IPS-11a (cell line): ENCODE data around the gene HAUS5.
A peak's percentile ranks its signal among the peaks of the same experiment; 100 is the strongest.
"Not testable (repeated sequence)": the region's sequence is repeated elsewhere in the genome, so short reads cannot be mapped to it uniquely, and the experiment has no call there.

Source experiments
- H3K4me3 ChIP-seq: one replicate; pipeline ENCODE4 v1.5.1; 2013; ENCODE audit warnings: low read depth, low read length, control low read depth

Gene HAUS5

DNA sequence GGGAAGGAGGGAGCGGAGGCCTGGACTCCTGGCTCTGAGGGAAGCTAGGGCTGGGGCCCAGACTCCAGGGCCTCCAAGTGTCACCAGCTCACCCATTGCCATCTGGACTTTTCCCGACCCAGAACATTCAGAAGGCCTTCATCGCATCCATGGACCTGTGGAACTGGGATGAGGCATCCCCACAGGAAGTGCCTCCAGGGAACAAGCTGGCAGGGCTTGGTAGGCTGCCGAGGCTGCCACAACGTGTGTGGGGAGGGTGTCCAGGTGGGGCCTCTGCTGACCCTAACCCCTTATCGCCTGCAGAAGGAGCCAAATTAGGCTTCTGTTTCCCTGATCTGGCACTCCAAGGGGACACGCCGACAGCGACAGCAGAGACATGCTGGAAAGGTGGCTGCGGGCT, 29.8 kb downstream of the HAUS5 start:
- H3K4me3 ChIP-seq: no peak overlapping the region

DNA sequence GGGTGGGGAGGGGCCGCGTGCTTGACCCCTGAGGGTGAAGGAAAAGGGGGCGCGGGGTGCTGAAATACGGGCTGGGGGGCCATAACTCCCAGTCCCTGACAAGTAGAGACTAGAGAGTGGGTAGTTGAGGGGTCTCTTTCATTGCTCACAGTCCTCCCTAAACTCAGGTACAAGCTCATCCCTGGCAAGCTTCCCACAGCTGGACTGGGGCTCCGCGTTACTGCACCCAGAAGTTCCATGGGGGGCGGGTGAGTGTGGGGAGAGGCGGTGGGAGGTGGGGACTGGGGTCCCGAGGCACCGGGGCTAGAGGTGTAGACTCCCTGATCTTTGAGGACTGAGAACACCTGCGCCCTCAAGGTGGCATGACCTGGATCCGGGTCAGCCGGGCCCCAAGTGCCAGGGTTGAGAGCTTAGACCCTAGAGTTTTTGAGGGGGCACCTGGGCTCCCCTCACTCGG, 30.3 kb downstream of the HAUS5 start:
- H3K4me3 ChIP-seq: peak overlapping the region; percentile 47

DNA sequence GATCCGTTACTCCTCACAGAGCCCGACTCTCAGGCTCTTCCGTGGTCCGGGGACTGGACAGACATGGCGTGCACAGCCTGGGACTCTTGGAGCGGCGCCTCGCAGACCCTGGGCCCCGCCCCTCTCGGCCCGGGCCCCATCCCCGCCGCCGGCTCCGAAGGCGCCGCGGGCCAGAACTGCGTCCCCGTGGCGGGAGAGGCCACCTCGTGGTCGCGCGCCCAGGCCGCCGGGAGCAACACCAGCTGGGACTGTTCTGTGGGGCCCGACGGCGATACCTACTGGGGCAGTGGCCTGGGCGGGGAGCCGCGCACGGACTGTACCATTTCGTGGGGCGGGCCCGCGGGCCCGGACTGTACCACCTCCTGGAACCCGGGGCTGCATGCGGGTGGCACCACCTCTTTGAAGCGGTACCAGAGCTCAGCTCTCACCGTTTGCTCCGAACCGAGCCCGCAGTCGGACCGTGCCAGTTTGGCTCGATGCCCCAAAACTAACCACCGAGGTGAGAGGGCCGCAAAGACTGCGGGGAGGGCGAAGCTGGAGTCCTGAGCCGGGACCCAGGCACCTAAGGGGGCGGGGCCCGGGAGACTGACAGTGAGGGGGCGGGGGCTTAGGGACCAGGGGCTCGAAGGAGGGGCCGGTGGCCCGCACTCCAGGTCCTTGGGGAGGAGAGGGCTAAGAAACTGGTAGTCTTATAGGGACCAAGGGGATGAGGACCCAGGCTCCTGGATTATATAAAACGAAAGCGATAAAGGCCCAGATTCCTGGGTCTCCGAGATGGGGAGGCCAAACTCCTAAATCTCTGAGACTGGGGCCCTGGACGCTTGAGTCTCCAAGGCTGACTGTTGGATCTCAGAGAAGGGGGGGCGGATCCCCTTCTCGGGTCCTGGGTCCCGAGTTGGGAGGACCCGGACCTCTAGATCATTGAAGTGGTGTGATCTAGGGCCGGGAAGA, 31.0 kb downstream of the HAUS5 start:
- peak overlapping the region; percentile 47 for H3K4me3 ChIP-seq

DNA sequence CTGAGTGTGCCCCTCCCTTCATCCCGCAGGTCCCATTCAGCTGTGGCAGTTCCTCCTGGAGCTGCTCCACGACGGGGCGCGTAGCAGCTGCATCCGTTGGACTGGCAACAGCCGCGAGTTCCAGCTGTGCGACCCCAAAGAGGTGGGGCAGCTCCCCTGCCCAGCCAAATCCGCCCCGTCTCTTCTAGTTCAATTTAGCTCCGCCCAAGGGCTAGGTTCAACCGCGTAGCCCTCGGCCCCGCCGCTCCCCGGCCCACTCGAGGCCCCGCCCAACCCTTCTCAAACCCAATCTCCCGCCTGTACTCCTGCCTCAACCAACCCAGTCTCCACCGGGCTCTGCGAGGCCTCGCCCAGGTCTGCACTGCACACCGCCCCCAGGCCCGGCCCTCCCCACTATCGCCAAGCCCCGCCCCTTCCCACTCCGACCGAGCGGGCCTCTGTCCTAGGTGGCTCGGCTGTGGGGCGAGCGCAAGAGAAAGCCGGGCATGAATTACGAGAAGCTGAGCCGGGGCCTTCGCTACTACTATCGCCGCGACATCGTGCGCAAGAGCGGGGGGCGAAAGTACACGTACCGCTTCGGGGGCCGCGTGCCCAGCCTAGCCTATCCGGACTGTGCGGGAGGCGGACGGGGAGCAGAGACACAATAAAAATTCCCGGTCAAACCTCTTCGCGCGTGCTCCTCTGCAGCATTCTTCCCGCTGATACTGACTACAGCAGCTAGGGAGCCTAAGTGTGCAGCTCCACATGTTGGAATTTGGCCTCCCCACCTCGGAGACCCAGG, 31.9 kb downstream of the HAUS5 start:
- H3K4me3 ChIP-seq: peak overlapping the region; percentile 30

DNA sequence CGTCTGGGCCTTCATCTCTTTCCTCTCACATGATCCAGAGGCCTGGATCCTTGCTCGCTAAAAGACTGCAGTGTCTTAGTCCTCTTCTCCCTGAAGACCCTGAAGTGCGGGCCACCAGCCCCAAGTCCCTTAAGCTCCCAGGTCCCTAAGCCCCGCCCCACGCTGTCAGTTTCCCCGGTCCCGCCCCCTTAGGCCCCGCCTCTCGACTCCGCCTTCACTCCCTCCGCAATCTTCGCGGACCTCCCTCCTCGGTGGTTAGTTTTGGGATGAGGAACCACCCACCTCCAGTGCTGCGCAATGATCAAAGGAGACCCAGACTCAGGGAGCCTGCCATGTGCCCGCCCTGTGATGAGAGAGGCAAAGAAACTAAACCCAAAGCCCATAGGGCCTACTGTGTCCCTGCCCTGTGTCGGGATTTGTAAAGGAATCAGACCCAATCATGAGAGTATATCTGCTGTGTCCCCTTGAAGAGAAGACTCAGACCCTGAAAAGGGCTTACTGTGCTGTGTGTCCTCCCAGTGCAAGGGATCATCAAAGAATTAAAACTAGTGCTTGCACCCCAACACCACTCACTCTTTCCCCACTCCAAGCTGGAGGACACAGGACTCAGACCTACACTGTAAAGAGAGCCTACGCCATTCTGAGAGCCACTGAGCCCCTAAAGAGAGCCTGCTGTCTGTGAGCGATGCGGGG, 32.6 kb downstream of the HAUS5 start:
- peak overlapping the region; percentile 30 for H3K4me3 ChIP-seq

DNA sequence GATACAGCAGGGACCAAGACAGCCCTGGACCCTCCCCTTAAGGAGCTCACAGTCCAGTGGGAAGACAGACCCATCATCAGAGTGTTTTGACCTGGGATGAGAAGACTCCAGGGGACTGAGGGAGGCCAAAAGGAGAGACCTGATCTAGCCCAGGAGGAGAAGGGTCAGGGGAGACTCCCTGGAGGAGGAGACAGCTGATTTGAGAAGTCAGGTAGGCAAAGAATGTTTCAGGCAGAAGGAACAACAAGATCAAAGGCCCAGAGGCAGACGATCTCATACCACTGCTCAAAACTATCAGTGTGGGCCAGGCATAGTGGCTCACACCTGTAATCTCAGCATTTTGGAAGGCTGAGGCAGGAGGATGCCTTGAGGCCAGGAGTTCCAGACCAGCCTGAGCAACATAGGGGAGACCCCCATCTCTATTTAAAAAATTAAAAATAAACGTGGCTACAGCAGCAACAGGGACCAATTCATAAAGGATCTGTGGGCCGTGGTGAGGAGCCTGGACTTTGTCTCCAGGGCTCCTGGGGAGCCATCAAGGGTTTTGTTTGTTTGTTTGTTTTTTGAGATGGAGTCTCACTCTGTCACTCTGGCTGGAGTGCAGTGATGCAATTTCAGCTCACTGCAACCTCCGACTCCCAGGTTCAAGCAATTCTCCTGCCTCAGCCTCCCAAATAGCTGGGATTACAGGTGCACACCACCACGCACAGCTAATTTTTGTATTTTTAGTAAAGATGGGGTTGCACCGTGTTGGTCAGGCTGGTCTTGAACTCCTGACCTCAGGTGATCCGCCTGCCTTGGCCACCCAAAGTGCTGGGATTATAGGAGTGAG, 33.4 kb downstream of the HAUS5 start:
- H3K4me3 ChIP-seq: no peak overlapping the region

DNA sequence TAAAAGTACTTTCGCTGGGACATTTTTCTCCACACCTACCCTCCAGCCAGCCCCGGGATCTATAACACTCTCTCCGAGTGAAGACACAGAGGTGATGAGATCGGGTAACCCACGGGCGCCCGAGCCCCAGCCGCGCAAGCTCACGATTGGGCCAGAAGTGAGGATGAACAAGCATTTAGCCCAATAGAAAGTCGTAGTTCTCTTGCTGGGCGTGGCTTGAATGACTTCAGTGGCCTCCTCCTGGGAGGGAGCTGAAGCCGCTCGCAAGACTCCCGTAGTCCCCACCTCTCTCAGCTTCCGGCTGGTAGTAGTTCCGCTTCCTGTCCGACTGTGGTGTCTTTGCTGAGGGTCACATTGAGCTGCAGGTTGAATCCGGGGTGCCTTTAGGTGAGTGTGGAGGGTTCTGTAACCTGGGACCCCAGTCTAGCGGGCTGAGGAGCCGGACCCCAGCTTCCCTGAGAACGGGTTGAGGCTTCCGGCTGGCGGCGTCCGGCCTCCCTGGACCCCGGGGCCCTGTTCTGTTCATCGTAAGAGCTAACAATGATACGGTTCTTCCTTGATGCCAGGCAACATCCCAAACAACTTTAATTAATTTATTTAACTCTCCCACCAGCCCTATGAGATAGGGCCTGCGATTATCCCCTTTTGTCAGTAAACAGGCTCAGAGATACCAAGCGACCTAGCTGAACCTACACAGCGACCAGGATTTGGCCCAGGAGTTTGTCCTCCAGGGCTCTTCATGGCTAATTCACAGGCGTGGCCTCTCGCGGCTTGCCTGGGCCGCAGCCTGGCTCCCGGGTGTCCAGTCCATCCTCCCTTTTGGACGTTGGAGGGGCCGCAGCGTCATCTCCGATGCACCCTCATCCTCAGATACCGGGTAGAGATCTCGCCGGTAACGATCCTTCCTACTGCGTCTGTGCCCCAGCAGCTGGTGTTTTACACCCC, 35.8 kb downstream of the HAUS5 start, which contains the start of gene COX6B1:
TSS of gene COX6B1 (plus strand) at position 307 of the 945 bp plus-strand sequence. CDS start 2,921 bp downstream, outside the sequence.
- peak within 1 kb of the TSS; percentile 90 for H3K4me3 ChIP-seq

DNA sequence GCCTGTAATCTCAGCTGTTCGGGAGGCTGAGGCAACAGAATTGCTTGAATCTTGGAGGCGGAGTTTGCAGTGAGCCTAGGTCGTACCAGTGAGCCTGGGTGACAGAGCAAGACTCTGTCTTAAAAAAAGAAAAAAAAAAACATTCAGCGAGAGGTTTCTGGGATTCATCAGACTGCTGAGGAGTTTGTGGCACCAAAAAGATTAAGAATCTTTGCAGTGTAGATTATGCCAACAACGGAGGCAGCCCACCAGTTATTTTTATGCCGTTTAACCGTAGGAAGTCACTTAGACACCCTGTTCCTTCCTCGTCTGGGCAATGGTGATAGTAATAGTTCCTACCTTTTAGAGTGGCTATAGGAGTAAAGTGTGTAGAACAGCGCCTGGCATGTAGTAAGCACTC, 38.0 kb downstream of the HAUS5 start:
- no peak overlapping the region for H3K4me3 ChIP-seq

DNA sequence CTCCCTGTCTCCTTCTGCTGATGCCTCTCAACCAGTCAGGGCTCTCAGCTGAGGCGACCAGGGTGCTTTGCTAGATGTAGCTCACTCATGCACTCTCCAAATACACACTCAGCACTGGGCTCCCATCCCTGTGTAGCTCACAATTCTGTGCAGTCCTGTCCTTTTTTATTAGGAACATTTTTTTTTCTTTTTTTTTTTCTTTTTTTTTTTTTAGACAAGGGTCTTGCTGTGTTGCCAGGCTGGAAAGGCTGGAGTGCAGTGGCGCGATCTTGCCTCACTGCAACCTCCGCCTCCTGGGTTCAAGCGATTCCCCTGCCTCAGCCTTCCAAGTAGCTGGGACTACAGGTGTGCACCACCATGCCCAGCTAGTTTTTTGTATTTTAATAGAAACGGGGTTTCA, 42.3 kb downstream of the HAUS5 start:
- not testable (repeated sequence) for H3K4me3 ChIP-seq

DNA sequence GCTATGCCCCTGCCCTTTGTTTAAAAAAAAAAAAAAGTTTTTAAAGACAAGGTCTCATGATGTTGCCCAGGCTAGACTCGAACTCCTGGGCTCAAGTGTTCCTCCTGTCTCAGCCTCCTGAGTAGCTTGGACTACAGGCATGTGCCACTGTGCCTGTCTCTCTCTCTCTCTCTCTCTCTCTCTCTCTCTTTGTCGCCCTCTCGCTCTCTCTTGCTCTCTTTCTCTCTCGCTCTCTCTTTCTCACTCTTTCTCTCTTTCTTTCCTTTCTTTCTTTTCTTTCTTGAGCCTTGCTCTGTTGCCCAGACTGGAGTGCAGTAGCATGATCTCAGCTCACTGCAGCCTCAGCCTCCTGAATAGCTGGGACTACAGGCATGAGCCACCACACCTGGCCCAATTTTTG, 43.1 kb downstream of the HAUS5 start:
- no peak overlapping the region for H3K4me3 ChIP-seq

DNA sequence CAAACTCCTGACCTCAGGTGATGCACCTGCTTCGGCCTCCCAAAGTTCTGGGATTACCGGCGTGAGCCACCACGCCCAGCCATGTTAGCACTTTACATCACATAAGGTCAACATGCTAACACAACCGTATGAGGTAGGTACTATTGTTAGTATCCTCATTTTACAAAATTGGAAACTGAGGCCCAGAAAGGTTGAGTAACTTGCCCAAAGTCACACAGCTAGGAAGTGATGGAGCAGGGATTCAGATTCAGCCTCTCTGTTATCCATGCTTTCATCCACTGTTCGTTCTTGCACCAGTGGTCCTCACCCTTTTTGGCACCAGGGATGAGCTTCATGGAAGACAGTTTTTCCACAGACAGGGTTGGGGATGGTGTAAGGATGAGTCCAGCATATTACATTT, 44.2 kb downstream of the HAUS5 start:
- H3K4me3 ChIP-seq: no peak overlapping the region

DNA sequence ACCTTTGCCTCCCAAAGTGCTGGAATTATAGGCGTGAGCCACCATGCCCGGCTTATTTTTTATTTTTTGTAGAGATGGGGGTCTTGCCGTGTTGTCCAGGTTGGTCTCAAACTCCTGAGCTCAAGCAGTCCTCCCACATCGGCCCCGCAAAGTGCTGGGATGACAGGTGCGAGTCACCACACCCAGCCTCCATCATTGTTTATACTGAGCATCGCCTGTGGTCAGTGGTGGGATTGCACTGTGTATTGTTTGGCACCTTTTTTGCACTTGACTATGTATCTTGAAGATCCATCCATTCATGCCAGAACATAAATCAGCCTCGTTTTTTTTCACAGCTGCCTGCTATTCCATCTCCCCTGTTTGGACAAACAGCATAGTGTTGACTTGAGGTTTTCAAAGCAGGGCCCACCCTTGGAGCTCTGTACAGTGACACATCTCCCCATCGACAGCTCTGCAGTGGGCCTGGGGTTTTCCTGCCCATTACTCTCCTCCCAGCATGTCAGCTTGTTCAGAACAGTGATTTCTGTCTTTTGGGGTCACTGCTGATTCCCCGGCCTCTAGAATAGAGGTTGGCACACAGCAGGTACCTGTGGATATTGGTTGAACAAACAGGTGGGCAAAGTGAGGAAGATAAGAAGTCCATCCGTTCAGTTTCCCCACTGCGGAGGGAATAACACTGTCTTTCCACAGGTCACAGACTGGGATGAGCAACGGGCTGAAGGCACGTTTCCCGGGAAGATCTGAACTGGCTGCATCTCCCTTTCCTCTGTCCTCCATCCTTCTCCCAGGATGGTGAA, 45.6 kb downstream of the HAUS5 start:
- no peak overlapping the region for H3K4me3 ChIP-seq

DNA sequence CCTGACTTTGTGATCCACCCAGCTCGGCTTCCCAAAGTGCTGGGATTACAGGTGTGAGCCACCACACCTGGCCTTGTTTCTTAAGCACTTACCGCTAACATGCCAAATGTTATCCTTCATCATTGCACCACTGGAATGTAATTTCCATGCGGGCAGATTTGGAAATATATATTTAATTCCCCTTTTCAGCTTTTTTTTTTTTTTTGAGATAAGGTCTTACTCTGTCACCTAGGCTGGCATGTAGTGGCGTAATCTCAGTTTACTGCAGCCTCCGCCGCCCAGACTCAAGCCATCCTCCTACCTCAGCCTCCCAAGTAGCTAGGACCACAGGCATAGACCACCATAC, 49.4 kb downstream of the HAUS5 start:
- H3K4me3 ChIP-seq: no peak overlapping the region

DNA sequence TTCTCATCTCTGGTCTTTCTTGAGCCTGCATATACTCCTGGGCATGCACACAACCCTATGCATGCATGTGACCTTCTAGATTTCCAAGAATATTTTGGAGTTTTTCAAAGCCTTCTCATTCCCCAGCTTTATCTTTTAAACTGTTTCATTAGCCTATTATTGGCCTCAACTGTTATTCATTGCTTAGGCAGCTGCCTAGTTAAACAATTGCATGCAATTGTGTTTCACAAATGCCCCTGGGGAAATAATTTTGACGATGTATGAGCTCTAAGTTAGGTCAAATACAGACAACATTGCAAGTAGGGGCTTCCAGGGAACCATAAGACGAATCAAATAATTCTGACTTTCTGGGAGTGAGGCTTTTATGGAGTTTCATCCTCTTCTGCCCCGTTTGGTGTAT, 51.4 kb downstream of the HAUS5 start:
- H3K4me3 ChIP-seq: no peak overlapping the region

DNA sequence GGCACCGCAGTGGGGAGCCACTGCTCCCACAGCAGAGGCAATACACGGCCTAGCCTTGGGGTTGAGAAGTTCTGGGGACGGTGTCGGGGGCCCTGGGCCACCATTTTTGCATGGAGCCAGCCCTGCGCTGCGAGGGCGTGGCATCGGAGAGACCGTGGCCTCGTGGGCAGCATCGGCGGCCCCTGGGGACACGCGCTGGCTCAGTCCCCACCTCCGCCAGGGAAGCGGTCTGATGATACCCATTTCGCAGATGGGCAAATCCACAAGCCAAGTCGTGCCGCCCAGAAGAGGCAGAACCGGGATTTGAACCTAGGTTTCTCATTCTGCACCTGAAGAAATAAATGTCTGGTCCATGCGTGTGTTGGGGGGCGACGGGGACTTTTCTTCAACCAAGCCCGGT, 52.6 kb downstream of the HAUS5 start:
- no peak overlapping the region for H3K4me3 ChIP-seq

DNA sequence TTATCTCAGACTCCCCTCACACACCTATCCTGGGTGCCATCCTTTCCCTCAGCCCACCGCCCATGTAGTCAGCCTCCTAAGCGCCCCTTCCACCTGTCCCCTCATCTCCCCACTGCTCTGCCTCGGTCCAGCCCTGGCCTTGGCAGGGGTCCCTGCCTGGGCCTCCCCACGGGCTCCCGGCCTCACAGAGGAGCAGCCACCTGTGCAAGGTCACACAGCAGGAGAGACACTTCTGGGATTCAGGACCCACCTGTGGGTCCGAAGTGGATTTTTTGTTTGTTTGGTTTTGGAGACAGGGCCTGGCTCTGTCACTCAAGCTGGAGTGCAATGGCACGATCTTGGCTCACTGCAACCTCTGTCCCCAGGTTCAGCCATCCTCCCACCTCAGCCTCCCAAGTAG, 53.1 kb downstream of the HAUS5 start:
- no peak overlapping the region for H3K4me3 ChIP-seq

DNA sequence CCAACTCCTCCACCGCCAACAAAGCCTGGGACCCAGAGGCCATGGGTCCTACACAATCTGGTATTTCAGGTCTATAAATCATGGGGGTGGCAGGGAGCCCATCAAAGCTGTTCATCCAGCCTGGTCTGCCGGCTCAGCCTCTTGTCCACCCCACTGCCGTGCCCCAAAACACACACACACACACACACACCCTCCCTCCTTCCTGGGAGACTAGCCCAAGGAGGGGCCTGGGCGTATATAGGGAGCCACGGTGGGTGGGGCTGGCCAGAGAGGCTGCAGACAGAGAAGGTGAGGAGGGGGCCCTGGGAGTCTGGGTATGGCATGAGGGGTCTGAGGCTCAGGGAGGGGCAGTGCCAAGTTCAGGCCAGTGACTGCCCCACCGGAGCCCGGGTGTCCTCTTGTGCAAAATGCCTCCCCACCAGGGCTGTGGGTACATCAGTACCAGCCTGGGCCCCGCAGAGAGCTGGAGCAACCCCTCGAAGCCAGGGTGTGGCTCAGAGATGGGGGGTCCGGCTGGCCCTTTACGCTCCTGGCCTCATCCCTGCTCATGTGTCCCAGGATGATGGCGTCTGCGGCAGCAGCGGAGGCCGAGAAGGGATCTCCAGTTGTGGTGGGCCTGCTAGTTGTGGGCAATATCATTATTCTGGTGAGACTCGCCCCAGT, 53.8 kb downstream of the HAUS5 start, which contains the start of gene UPK1A:
TSS of gene UPK1A (plus strand) at position 267 of the 663 bp plus-strand sequence. CDS start at position 563, 296 bp downstream.
- H3K4me3 ChIP-seq: no peak within 1 kb of the TSS

DNA sequence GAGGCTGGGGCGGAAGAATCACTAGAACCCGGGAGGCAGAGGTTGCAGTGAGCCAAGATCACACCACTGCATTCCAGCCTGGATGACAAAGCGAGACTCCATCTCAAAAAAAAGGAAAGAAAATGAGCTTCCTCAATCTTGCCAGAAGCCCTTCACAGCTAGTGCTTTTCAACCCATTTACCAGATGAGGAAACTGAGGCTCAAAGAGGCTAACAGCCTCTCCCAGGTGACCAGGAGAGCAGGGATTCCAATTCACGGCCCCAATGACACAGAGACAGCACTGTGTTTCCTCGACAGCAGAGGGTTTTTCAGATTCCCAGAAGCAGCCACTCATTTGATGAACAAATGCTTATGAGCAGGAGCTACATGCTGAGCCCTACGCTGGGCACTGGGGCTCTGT, 57.0 kb downstream of the HAUS5 start:
- H3K4me3 ChIP-seq: no peak overlapping the region
